HG02981 (cell line): Measurements from ENCODE around the gene CDH4.

Experiments used
- ATAC-seq: cut with Tn5 transposase; IDR thresholded peaks from one replicate; pipeline ENCODE4 v1.9.1; 2021; ENCODE audit warnings: mild to moderate bottlenecking, moderate library complexity; ENCODE audit not compliant: unreplicated experiment

CDH4 gene

DNA sequence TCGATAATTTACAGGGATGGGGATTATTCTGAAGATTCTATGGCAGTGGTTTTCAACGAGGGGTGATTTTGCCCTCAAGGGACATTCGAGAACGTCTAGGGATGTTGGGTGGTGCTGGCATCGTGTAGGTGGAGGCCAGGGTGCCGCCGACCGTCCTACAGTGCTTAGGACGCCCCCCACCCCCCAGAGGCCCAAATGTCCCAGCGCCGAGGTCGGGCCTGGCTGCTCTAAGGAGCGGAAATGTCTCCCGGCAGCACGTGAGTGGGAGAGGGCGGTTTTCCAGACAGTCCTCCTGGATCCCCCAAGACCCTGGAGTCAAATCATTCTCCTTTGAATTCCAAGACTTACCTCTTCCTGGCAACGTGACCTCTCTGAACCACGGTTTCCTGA lies 101.9 kb downstream of the CDH4 start:
- ATAC-seq: no peak

- no peak for ATAC-seq
These were observed 102.4 kb downstream of the CDH4 start for GRCh38 chr20:61354501-61354900.

DNA sequence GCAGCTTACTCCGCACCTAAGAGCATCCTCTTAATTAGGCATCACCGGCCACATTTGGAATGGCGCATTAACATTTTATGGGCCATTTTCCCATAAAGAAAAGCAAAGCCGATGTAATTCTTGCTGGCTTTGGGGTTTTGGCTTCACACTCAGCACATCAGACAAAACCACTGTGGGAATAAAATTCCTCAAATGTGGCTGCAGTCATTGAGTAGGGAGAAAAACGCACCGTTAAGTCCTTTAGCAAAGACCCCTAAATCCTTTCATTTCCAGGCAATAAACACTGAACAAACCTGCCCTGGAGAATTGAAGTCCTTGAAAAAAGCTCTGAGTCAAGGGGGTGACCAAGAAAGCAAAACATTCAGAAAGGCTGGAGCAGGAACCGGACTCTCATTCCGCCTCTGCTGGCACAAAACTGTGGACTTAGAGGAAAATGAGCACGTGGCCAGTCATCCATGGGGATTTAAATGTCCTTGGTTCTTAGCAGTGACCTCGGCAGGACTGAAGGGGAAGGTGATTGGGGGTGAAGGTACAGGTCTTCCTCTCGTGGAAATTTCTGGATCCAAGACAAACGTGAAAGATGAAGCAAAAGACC lies 102.9 kb downstream of the CDH4 start:
- ATAC-seq: no peak

- no peak for ATAC-seq
These were observed 103.5 kb downstream of the CDH4 start for GRCh38 chr20:61355585-61355984.

DNA sequence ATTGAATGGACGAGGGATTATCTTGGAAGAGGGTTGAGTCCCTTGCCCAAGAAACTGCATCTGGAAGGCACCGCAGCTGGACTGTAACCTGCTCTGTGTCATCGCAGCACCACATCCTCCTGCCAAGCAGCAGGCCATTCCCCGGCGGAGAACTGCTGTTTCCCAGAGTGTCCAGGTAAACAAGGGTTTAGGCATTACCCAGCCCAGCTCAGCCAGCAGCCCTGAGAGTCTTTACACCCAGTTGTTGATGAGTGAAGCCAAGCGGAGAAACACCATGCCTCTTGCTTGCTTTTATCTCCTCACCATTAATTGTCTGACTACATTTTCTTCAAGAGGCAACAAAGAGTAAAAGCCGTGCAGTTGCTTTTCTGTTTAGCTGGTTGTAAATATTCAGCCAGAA lies 104.1 kb downstream of the CDH4 start:
- ATAC-seq: no peak

DNA sequence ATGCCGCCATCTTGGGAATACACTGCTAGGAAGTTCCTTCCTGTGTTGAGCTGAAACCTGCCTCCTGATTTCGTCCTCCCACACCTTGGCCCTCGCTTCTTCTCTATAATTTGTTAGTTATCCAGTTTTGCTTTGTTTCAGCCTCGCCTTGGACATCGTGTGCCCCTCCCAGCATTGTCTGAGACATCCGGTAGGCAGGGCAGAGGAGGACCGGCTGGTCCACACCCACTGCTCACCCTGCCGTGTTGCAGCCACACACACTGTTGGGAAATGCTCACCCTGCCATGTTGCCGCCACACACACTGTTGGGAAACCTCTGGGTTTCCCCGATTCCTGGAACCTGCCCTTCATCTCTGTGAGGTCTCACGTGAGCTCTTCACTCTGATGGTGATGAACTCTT lies 105.1 kb downstream of the CDH4 start:
- no peak for ATAC-seq

DNA sequence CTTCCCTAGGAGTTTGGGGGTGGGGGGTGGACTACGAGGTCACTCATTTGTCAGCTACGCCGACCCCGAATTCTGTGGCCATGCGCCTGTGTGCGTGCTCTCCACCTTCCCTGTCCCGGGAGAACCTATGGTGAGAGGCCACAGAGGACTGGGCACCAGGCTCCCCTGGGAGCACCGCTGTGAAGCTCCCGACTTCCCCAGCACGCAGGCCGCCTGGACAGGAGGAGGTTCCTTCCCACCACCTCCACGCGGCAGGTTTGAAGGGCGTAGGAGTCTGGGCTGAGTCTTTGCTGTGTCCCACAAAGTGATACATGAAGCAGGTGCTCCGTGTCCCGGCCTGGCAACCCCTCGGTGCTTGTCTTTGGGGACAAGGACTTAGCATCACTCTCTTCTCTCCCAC lies 107.2 kb downstream of the CDH4 start:
- ATAC-seq: no peak

- no peak for ATAC-seq
These were observed 108.2 kb downstream of the CDH4 start for GRCh38 chr20:61360296-61360695.

- no peak for ATAC-seq
These were observed 108.9 kb downstream of the CDH4 start for GRCh38 chr20:61360940-61361339.

- ATAC-seq: no peak
These were observed 109.4 kb downstream of the CDH4 start for GRCh38 chr20:61361501-61361900.

- no peak for ATAC-seq
These were observed 112.1 kb downstream of the CDH4 start for GRCh38 chr20:61364147-61364546.

DNA sequence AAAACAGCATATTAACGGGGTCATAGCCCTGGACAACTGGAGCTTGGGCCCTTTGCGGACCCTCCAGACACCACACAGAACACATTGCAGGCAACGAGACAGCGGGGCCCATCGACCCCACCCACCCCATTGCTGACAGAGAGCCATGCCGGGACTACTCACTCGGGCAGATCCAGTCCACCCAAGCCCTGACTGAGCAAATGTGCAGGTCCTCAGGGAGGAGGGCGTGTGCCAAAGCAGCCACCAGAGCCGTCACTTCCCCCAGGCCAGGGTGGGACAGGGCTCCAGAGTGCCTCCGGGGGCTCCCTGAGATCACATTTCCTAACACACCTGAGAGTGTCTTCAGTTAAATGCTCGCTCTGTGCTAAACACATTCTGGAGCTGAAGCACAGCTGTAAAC lies 114.9 kb downstream of the CDH4 start:
- ATAC-seq: no peak

DNA sequence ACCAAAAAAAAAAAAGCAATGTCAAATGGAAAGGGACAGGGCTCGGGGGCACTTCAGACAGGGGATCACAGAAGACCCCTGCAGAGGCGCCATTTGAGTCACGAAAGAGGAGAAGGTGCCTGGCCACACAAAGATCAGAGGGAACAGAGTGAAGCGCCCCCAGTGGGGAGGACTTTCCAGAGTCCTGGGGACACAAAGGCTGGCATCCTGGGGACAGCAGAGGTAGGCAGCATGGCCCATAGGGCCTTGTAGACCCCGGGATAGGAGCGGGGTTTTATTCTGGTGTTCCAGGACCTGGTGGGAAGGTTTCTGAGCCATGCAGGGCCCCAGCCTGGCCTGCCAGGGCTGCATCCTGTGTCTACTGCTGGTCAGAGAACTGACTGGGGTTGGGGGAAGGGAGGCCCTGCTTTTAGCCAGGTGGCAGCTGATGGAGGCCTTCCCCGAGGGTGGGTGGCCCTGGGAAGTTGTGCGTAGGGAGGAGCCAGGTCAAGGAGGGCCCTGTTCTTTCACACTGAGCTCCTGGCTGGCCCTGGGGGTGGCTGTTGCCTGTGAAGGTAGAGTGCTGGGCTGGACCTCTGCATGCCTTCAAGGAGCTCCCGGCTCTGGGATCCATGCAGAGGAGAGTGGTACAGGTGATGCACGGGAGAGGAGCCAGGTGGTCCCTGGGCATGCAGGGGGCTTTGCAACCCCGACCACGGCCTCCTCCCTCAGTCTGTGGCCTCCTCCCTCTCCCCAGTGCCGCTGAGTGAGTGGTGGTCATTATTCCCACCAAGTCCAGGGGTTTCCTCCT lies 117.9 kb downstream of the CDH4 start:
- no peak for ATAC-seq

GRCh38 chr20:61370841-61371303 lies 118.8 kb downstream of the CDH4 start:
- ATAC-seq: no peak

DNA sequence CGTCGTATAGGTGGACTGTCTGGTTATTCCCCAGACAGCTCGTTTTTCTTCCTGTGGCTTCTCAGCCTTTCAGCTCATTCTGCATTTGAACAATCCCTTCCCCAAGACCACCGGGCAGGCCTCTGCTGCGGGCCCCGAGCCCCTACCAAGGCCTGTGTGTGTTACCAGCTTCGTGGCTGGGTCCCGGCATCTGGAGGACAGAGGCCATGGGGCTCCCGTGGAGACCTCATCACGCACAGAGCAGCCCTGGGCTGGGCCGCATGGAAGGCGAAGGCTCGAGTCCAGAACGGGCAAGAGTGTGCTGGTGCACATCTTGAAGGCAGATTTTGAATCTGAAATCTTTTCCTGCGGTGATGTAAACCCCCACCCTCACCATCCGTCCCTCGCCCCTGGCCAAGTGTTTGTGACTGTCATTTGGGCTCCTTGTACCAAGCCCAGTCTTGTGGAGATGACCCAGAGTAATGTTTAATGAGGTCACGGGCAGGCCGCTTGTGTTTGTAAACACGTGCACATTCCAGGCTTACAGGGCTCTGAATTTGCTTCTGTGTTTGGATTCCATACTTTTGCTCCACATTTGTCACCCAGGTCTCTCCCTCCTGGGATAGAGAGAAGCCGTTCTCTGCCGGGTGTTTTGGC lies 119.6 kb downstream of the CDH4 start:
- ATAC-seq: no peak

DNA sequence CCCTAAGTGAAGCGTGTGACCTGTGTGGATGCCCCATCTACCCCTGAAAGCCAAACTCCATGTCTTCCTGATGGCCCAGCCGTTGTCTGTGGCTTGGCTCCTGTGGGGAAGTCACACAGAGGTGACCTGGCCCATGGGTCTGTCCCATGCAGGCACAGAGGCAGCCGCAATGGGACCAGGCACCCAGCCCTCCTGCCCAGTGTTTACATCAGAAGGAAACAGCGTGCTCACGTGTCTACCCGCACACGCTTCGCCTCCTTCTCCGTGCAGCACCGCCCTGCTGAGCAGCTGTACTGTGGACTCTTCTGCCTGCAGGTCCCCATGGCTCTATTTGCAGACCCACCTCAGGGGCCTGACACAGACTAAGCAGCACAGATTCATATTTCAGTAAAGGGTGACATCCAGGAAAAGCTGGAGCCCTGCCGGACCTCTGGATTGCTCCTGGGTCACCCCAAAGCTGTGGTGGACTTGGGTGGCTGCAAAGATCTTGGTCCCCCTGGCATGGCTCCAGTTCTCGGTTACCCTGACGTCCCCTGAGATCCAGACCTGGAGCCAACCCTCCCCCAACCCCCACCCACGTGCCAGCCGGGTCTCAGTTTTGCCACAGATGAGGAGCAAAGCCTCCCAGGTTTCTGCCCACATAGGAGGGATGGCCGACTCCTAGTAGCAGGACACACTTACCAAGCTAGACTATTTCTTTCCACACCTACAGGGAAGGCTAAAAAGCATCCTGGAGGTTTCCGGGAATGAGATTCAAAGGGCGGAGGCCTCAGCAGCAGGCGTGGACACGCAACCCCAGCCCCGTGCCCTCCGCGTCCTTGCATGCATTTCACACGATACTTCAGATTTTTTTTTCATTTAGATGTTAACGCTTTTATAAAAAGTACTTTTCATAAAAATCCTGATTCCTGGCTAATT lies 120.3 kb downstream of the CDH4 start:
- ATAC-seq: no peak

DNA sequence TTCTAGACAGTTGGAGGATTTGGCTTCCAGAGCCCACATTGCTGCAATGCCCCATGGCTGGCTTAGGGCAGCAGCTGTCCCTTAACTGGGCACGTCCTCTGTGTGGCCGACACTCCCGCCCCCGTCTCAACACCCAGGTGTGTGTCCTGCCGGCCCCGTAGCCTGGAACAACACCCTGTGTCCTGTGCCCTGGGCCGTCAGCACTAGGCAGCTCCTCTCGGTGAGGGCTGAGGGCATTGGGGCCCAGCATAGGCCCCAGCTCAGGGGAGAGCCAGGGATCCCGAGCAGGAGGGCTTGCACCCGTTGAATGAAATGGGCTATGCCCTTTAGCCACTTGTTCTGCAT lies 121.0 kb downstream of the CDH4 start:
- ATAC-seq: no peak

- ATAC-seq: no peak
These were observed 122.0 kb downstream of the CDH4 start for GRCh38 chr20:61373956-61374545.

- ATAC-seq: no peak
These were observed 124.6 kb downstream of the CDH4 start for GRCh38 chr20:61376541-61377240.

DNA sequence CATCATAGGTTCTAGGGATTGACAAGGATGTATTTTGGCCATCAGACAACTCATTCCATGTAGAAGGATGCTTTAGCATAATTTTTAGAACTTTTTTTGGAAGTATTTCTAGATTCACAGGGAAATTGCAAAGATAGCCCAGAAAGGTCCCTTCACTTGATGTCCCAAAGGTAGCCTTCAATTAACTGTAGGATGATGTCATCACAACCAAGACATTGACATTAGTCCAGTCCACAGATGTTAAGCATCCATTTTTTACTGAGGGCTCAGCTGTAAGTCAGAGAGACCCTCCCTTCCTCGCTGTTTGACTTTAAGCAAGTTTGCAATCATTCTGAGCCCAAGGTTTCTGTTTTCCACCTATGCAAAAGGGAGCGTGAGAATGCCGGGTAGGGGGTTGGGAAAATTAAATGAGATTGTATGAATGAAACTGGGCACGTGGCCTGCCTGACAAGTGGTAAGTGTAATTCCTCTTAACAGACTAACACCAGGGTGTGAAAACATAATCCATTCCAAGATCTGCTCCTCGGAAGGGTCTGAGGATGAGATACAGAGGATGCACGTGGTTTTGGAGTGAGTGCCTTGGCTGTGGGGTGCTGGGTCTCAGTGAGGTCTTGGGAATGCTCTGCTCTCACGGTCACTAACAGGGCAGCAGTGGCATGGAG lies 126.8 kb downstream of the CDH4 start:
- ATAC-seq: no peak
